H9 (cell line): ENCODE results near the gene AURKA. TPM values are rescaled to one million over a fixed set of nuclear protein-coding genes. Genes with fewer than 3 reads are reported as not detected.

ENCODE experiments used
- DNase-seq: peaks from one replicate; pipeline ENCODE4 v3.0.0-alpha.2; 2017
- H2AFZ ChIP-seq: one replicate; pipeline ENCODE4 v1.6.1; 2013; ENCODE audit warnings: mild to moderate bottlenecking, low read length, control low read depth, moderate library complexity
- H2AK5ac ChIP-seq: 2 replicates; pipeline ENCODE4 v1.6.1; 2013; ENCODE audit warnings: low read length, control low read depth, mixed read lengths; ENCODE audit not compliant: insufficient read length
- H2BK120ac ChIP-seq: one replicate; pipeline ENCODE4 v1.6.1; 2013; ENCODE audit warnings: low read depth, mild to moderate bottlenecking, low read length, control low read depth, inconsistent platforms; ENCODE audit not compliant: poor library complexity, severe bottlenecking
- H2BK12ac ChIP-seq: 2 replicates; pipeline ENCODE4 v1.6.1; 2013; ENCODE audit warnings: low read length, control low read depth, mixed read lengths, low read depth; ENCODE audit not compliant: insufficient read length
- H2BK15ac ChIP-seq: 2 replicates; pipeline ENCODE4 v1.6.1; 2013; ENCODE audit warnings: low read depth, low read length, control low read depth
- H2BK20ac ChIP-seq: one replicate; pipeline ENCODE4 v1.6.1; 2013; ENCODE audit warnings: low read depth, mild to moderate bottlenecking, low read length, control low read depth, inconsistent platforms; ENCODE audit not compliant: poor library complexity, severe bottlenecking
- H2BK5ac ChIP-seq: 2 replicates; pipeline ENCODE4 v1.6.1; 2013; ENCODE audit warnings: low read length, control low read depth, mixed read lengths; ENCODE audit not compliant: insufficient read length
- H3K14ac ChIP-seq: 2 replicates; pipeline ENCODE4 v1.6.1; 2013; ENCODE audit warnings: low read length, control low read depth; ENCODE audit not compliant: insufficient read depth
- H3K18ac ChIP-seq: 2 replicates; pipeline ENCODE4 v1.6.1; 2013; ENCODE audit warnings: low read depth, mild to moderate bottlenecking, mixed read lengths, low read length, control low read depth; ENCODE audit not compliant: insufficient read length
- H3K23ac ChIP-seq: 2 replicates; pipeline ENCODE4 v1.6.1; 2013; ENCODE audit warnings: low read length, control low read depth, mixed read lengths, low read depth; ENCODE audit not compliant: insufficient read length
- H3K23me2 ChIP-seq: 2 replicates; pipeline ENCODE4 v1.6.1; 2013; ENCODE audit warnings: low read depth, mild to moderate bottlenecking, mixed read lengths, low read length, control low read depth; ENCODE audit not compliant: insufficient read length, poor library complexity, severe bottlenecking
- H3K27ac ChIP-seq: 2 replicates; pipeline ENCODE4 v1.5.1; 2013; ENCODE audit warnings: low read length, control low read depth, mixed read lengths, low read depth; ENCODE audit not compliant: insufficient read length
- H3K27me3 ChIP-seq: 2 replicates; pipeline ENCODE4 v1.6.1; 2013; ENCODE audit warnings: low read length, control low read depth, inconsistent platforms; ENCODE audit not compliant: insufficient read depth
- H3K4ac ChIP-seq: 2 replicates; pipeline ENCODE4 v1.6.1; 2013; ENCODE audit warnings: low read depth, mild to moderate bottlenecking, control low read depth, inconsistent platforms, low read length, moderate library complexity
- H3K4me1 ChIP-seq: 2 replicates; pipeline ENCODE4 v1.6.1; 2013; ENCODE audit warnings: low read length, control low read depth, inconsistent platforms; ENCODE audit not compliant: insufficient read depth
- H3K4me2 ChIP-seq: 2 replicates; pipeline ENCODE4 v1.6.1; 2013; ENCODE audit warnings: low read length, control low read depth, mixed read lengths; ENCODE audit not compliant: insufficient read length, insufficient read depth
- H3K56ac ChIP-seq: 2 replicates; pipeline ENCODE4 v1.6.1; 2013; ENCODE audit warnings: low read depth, mild to moderate bottlenecking, mixed read lengths, low read length, control low read depth; ENCODE audit not compliant: insufficient read length
- H3K79me1 ChIP-seq: 2 replicates; pipeline ENCODE4 v1.6.1; 2013; ENCODE audit warnings: low read depth, mild to moderate bottlenecking, moderate library complexity, low read length, control low read depth, inconsistent platforms; ENCODE audit not compliant: insufficient read depth, poor library complexity, severe bottlenecking
- H3K79me2 ChIP-seq: 2 replicates; pipeline ENCODE4 v1.6.1; 2013; ENCODE audit warnings: low read length, control low read depth, inconsistent platforms; ENCODE audit not compliant: insufficient read depth
- H3K9ac ChIP-seq: 2 replicates; pipeline ENCODE4 v1.6.1; 2013; ENCODE audit warnings: low read length, control low read depth, mixed read lengths; ENCODE audit not compliant: insufficient read length; ENCODE audit errors: extremely low read depth
- H3K9me3 ChIP-seq: one replicate; pipeline ENCODE4 v1.6.1; 2013; ENCODE audit warnings: low read depth, low read length, inconsistent platforms; ENCODE audit not compliant: control insufficient read depth
- H3T11ph ChIP-seq: one replicate; pipeline ENCODE4 v1.6.1; 2013; ENCODE audit warnings: mild to moderate bottlenecking, low read length, control low read depth, inconsistent platforms
- H4K20me1 ChIP-seq: one replicate; pipeline ENCODE4 v1.6.1; 2013; ENCODE audit not compliant: control insufficient read depth, insufficient read length, insufficient read depth
- H4K5ac ChIP-seq: 2 replicates; pipeline ENCODE4 v1.6.1; 2013; ENCODE audit warnings: low read depth, mild to moderate bottlenecking, mixed read lengths, low read length, control low read depth; ENCODE audit not compliant: insufficient read length
- H4K8ac ChIP-seq: replicated peaks from 2 replicates; pipeline ENCODE4 v1.6.1; 2013; ENCODE audit warnings: low read length, control low read depth, mixed read lengths, low read depth; ENCODE audit not compliant: insufficient read length
- H4K91ac ChIP-seq: 2 replicates; pipeline ENCODE4 v1.6.1; 2013; ENCODE audit warnings: low read depth, mild to moderate bottlenecking, moderate library complexity, mixed read lengths, low read length, control low read depth; ENCODE audit not compliant: insufficient read length
- H3K27ac Mint-ChIP-seq, 3 experiments: 2 replicates in 2 of 3; 3 replicates in 1 of 3; pipeline ENCODE4 v1.8.0; 2020 to 2021; ENCODE audit warnings: mixed read lengths in 3 of 3, mild to moderate bottlenecking in 1 of 3, moderate library complexity in 1 of 3
- H3K27me3 Mint-ChIP-seq: 2 replicates; pipeline ENCODE4 v1.8.0; 2021; ENCODE audit warnings: low read depth, mild to moderate bottlenecking, moderate library complexity, mixed read lengths
- H3K36me3 Mint-ChIP-seq, 3 experiments: 2 replicates in 2 of 3; 3 replicates in 1 of 3; pipeline ENCODE4 v1.8.0; 2020 to 2021; ENCODE audit warnings: low read depth in 3 of 3, mixed read lengths in 3 of 3; ENCODE audit not compliant: insufficient read depth in 1 of 3
- H3K4me1 Mint-ChIP-seq, 2 experiments: 2 replicates each; pipeline ENCODE4 v1.8.0; 2020; ENCODE audit warnings: mixed read lengths in 2 of 2
- H3K4me3 Mint-ChIP-seq, 2 experiments: 2 replicates in 1 of 2; 3 replicates in 1 of 2; pipeline ENCODE4 v1.8.0; 2020 to 2021; ENCODE audit warnings: mild to moderate bottlenecking in 2 of 2, mixed read lengths in 2 of 2, moderate library complexity in 1 of 2
- H3K9me3 Mint-ChIP-seq, 2 experiments: 2 replicates in 1 of 2; 3 replicates in 1 of 2; pipeline ENCODE4 v1.8.0; 2020; ENCODE audit warnings: mild to moderate bottlenecking in 2 of 2, mixed read lengths in 2 of 2, moderate library complexity in 1 of 2
- CTCF ChIP-seq: fragments of 200-600 bp; sonication (generic); conservative IDR thresholded peaks from 3 replicates; pipeline ENCODE4 v1.8.0; 2021; ENCODE audit warnings: antibody characterized with exemption, mild to moderate bottlenecking
- WGBS: extraction: QIAGEN DNeasy Blood & Tissue Kit; methylation state at CpG from one replicate; pipeline ENCODE4 v1.1.7; 2013; ENCODE audit warnings: missing lambda C conversion rate, low lambda C conversion rate, mixed read lengths; ENCODE audit not compliant: insufficient read length; ENCODE audit errors: extremely low coverage; 5-methylcytosine and 5-hydroxymethylcytosine counted together
- total RNA-seq: library from RNA; stranded (reverse); gene quantifications from 2 replicates; pipeline ENCODE4 v1.2.1, GENCODE V29; 2021

The AURKA gene
- total RNA-seq, 1 experiment from 2014 or later, result 86.8 TPM

GRCh38 chr20:56428881-56429280, 36.9 kb upstream of the AURKA start:
- no peak for TF ChIP-seq CTCF
- Histone ChIP-seq H3K56ac (no peak overlapping the region), H3K27me3 (peaks cover 2% of the 10 kb centered on the region; the same call in 1 of the 2 replicates), H3K9ac (no peak overlapping the region), H2BK20ac (no peak overlapping the region), H3K14ac (no peak overlapping the region), H3K79me2 (no peaks in the 10 kb centered on the region), H4K8ac (no peak overlapping the region), H3K23ac (no peak overlapping the region), H3K79me1 (no peaks in the 10 kb centered on the region), H3K4me2 (no peak overlapping the region), H3K4me1 (no peaks in the 10 kb centered on the region), H3T11ph (no peak overlapping the region), H3K4ac (no peak overlapping the region), H2BK15ac (no peak overlapping the region), H4K5ac (no peak overlapping the region), H4K20me1 (no peaks in the 10 kb centered on the region), H3K18ac (no peak overlapping the region), H2AK5ac (no peak overlapping the region), H3K9me3 (no peaks in the 10 kb centered on the region), H4K91ac (no peak overlapping the region), H3K27ac (no peak overlapping the region), H2BK5ac (no peak overlapping the region), H2BK120ac (no peak overlapping the region), H2AFZ (no peak overlapping the region), H3K23me2 (no peaks in the 10 kb centered on the region), H2BK12ac (no peak overlapping the region)
- Mint-ChIP-seq H3K27ac (peak overlapping the region in 1 of 3 experiments; percentile 59; a peak in 1 of 7 replicates), H3K4me3 (no peak overlapping the region), H3K36me3 (no peaks in the 10 kb centered on the region), H3K9me3 (no peaks in the 10 kb centered on the region), H3K27me3 (peaks cover 60% of the 10 kb centered on the region), H3K4me1 (no peaks in the 10 kb centered on the region)
- DNase-seq, result no peak
- WGBS, result no CpG with 5 or more reads among the region's 8 CpGs
